IPS-NIHi7 (cell line): ENCODE data around the gene HOPX.
"Not testable (repeated sequence)": the region's sequence is repeated elsewhere in the genome, so short reads cannot be mapped to it uniquely, and the experiment has no call there.

Experiments used
- DNase-seq: peaks from one replicate; pipeline ENCODE4 v3.0.0; 2012; ENCODE audit warnings: mixed read lengths; ENCODE audit errors: extremely low spot score

HOPX gene

GRCh38 chr4:56654238-56654632, 26.9 kb downstream of the HOPX start:
- no peak for DNase-seq

GRCh38 chr4:56653461-56654237, 27.4 kb downstream of the HOPX start:
- DNase-seq, result no peak

DNA sequence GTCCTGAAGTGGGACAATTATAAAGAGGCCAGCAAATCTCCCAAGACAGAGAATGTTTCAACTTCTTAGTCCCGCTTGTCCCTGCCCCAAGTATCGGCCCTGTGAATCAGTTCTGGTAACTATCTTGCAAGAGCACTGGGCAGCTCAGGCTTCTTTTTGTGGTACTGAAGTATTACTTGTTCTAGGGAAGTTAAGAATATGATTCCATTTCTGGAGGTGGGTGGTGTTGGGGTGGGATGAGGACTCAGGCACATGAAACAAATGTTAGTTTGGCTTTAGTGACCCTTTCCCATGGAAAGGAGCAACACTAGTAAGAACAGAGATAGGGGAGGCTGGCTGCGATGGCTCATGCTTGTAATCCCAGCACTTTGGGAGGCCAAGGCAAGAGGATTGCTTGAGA, 28.9 kb downstream of the HOPX start:
- no peak for DNase-seq

GRCh38 chr4:56651056-56651350, 30.1 kb downstream of the HOPX start:
- DNase-seq, result no peak

DNA sequence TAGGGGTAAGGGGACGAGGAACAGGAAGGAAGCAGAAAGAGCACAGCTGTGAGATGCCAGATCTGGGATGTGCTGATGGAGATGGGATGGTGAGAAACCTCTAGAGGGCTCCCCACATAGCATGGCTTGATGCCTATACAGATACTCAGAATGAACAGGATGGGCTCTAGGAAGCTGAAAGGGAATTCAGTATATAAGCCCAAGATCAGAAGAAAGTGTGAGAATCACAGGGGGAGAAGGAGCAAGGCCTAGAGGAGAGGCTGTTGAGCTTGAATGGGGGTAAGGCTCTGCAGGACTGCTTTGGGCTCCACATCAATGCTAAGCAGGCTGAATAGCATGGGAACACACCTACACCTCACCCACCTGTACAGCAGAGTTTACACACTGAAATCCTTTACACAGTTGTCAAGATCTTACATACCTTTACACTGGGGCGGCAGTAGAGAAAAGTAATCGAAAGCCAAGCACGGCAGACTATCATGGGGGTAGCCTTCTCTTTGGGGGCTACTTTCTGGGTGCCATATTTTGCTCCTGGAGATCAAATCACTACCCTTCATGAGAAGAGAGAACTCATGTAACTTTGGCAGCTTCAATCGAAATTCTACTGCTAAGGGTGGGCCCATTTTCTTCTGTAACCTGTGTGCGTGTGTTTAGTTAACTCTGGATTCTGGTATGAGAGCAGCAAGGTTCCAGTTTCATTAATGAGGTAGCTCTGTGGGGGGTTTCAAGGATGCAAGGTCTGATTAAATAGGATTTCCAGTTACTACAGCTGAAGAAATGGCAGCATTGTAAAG, 30.6 kb downstream of the HOPX start:
- DNase-seq, result peak; percentile 45

GRCh38 chr4:56649445-56650261, 31.4 kb downstream of the HOPX start:
- no peak for DNase-seq

GRCh38 chr4:56648824-56649151, 32.3 kb downstream of the HOPX start:
- no peak for DNase-seq

GRCh38 chr4:56648021-56648823, 32.9 kb downstream of the HOPX start:
- DNase-seq, result no peak

GRCh38 chr4:56646341-56646740, 34.8 kb downstream of the HOPX start:
- DNase-seq, result no peak

- DNase-seq, result no peak
Measured at GRCh38 chr4:56643596-56643995, 37.5 kb downstream of the HOPX start.

- DNase-seq, result no peak
Measured at GRCh38 chr4:56641494-56642051, 39.5 kb downstream of the HOPX start.

- DNase-seq, result no peak
Measured at GRCh38 chr4:56640621-56641493, 40.2 kb downstream of the HOPX start.

DNA sequence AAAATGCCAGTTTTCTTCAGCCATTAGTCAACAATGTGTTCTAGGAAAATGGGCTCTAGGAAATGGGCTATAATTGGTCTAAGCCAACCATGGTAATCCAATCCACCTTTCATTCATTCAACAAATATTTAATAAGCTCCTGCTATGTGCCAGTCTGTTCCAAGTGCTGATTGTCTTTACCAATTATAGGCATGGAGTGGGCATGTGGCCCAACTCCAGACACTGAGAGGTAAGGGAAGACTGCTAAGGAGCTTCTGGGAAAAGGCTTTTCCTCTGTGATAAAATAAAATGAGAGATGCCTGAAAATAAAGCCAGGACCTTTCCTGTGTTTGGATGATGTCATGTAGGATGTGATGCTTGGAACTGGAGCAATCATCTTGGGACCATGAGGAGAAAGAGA, 43.3 kb downstream of the HOPX start:
- no peak for DNase-seq

DNA sequence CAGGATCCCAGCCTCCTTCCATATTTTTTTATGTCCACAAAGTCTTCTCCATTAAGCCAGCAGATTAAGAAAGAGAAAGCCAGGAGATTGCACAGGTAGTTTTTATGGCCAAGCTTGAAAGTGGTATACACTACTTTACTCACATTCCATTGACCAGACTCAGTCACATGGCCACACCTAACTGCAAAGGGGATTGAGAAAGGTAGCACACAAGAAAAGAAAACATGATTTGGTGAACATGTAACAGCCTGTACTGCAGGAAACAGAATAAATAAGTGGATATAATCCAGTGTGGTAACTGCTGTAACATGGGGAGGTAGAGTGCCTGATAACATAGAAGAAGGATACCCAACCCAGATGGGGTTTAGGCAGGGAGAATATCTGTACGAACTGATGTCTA, 43.9 kb downstream of the HOPX start:
- DNase-seq, result no peak

DNA sequence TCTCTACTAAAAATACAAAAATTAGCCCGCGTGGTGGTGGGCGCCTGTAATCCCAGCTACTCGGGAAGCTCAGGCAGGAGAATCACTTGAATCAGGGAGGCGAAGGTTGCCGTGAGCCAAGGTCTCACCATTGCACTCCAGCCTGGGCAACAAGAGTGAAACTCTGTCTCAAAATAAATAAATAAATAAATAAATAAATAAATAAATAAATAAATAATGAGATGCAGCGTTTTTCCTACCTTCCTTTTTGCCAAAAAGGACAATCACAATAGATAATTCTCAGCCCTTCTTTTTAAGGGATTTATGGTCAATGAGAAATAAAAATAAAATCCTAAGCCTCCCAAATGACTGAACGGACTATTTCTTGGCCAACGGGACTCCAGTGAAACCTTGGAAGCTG, 46.1 kb downstream of the HOPX start:
- DNase-seq, result not testable (repeated sequence)

DNA sequence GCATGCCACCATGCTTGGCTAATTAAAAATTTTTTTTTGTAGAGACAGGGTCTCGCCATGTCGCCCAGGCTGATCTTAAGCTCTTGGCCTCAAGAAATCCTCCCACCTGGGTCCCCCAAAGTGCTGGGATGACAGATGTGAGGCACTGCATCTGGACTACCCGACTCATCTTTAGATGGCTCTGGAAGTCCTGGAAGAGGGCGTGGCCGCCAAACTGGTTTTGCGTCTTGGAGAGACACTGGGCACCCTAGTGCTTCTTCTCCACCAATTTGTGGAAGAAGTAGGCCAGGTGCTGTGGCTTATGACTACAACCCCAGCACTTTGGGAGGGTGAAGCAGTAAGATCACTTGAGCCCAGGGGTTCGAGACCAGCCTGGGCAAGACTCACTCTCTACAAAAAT, 47.6 kb downstream of the HOPX start:
- no peak for DNase-seq

- DNase-seq, result no peak
Measured at GRCh38 chr4:56630876-56631666, 50.0 kb downstream of the HOPX start.

DNA sequence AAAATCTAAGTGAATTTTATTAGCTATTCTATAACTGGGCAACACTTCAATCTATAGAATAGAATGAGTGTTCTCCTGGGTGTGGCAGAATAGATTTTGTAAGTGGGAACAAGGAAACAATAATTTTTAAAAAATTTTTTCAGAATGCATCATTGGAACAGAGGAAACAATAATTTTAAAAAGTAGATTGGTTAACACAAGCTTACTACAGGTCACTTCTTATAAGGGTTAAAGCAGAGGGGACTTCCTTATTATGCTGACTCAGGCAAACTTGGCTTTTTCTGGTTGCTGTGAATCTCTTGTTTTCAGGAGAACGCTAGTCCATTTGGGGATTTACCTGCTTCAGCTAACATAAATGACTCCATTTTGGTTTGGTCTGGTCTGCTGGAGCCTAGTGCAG, 52.5 kb downstream of the HOPX start:
- DNase-seq, result no peak

GRCh38 chr4:56627985-56628384, 53.1 kb downstream of the HOPX start:
- no peak for DNase-seq

- no peak for DNase-seq
Measured at GRCh38 chr4:56627375-56627774, 53.7 kb downstream of the HOPX start.
